Activated CD8-positive, alpha-beta memory T cell treated with anti-CD3 and anti-CD28 coated beads, Interleukin-2, amount 50 U/mL, for 1 hour (primary cell): ENCODE data around the gene TMEM269.

ENCODE experiments used
- DNase-seq: peaks from one replicate; pipeline ENCODE4 v3.0.0-alpha.2; 2020; ENCODE audit errors: extremely low read depth

TMEM269 gene

GRCh38 chr1:42848823-42849537, 64.2 kb downstream of the TMEM269 start:
- no peak for DNase-seq

GRCh38 chr1:42849944-42850343, 65.2 kb downstream of the TMEM269 start:
- DNase-seq: no peak
